GM10248 (cell line): ENCODE measurements around the gene GRK3.

Experiments used
- CTCF ChIA-PET: fragments of 300-600 bp; sonication (Branson Sonifier 250); formaldehyde crosslinking; extraction: SDS; loops from one replicate; lab custom pipeline; 2021; ENCODE audit warnings: antibody characterized with exemption; lab: Yijun Ruan, JAX
- POLR2A ChIA-PET: fragments of 350-650 bp; sonication (Branson Sonifier 250); formaldehyde crosslinking; extraction: SDS; loops from one replicate; lab custom pipeline; 2020; ENCODE audit warnings: antibody characterized with exemption; lab: Yijun Ruan, JAX
- DNase-seq: peaks from one replicate; pipeline ENCODE4 v3.0.0; 2012; ENCODE audit errors: extremely low spot score
- CTCF ChIP-seq: IDR thresholded peaks from 2 replicates; pipeline ENCODE4 v1.5.1; 2012; ENCODE audit warnings: mild to moderate bottlenecking, low read depth; ENCODE audit errors: extremely low read depth, missing control alignments, control extremely low read depth

The GRK3 gene

GRCh38 chr22:25741692-25742626 is 177.5 kb downstream of the GRK3 start, which contains the start of gene MYO18B:
Gene MYO18B (plus strand): TSS chr22:25742188. CDS start chr22:25761093, 18,905 bp downstream.
- no peak for DNase-seq
- ChIA-PET CTCF (no interaction called here), POLR2A (interaction anchor here (0.6 kb wide), 1 partner anchor 280 kb away, joined by 3 read pairs; no protein-coding TSS in a partner anchor)
- TF ChIP-seq CTCF, result no peak

- no peak for TF ChIP-seq CTCF
- DNase-seq, result no peak
- ChIA-PET CTCF (no interaction called here), POLR2A (no interaction called here)
Observed at GRCh38 chr22:25742918-25743708, 178.6 kb downstream of the GRK3 start.

- CTCF ChIA-PET, result interaction anchor here (0.9 kb wide), 1 partner anchor 201 kb away, joined by 3 read pairs; no protein-coding TSS in a partner anchor
- POLR2A ChIA-PET, result no interaction called here
- TF ChIP-seq CTCF, result no peak
Observed at GRCh38 chr22:25744694-25745093, 180.2 kb downstream of the GRK3 start.

GRCh38 chr22:25745341-25746011 is 181.0 kb downstream of the GRK3 start:
- CTCF ChIA-PET, result interaction anchor here (0.9 kb wide), 1 partner anchor 201 kb away, joined by 3 read pairs; no protein-coding TSS in a partner anchor
- no peak for DNase-seq
- no peak for TF ChIP-seq CTCF
- POLR2A ChIA-PET, result no interaction called here

More at GRCh38 chr22:25744694-25745093, 180.2 kb downstream of the GRK3 start:
- DNase-seq, result no peak

GRCh38 chr22:25746012-25746373 is 181.5 kb downstream of the GRK3 start:
- TF ChIP-seq CTCF, result no peak
- ChIA-PET CTCF (no interaction called here), POLR2A (no interaction called here)
- no peak for DNase-seq
